Measurements from ENCODE around the gene PLSCR2.
"Not testable (repeated sequence)": the region's sequence is repeated elsewhere in the genome, so short reads cannot be mapped to it uniquely, and the experiment has no call there.

PLSCR2 gene

GRCh38 chr3:146476094-146476740 lies 6.9 kb upstream of the PLSCR2 start:
- no peak for DNase-seq

DNA sequence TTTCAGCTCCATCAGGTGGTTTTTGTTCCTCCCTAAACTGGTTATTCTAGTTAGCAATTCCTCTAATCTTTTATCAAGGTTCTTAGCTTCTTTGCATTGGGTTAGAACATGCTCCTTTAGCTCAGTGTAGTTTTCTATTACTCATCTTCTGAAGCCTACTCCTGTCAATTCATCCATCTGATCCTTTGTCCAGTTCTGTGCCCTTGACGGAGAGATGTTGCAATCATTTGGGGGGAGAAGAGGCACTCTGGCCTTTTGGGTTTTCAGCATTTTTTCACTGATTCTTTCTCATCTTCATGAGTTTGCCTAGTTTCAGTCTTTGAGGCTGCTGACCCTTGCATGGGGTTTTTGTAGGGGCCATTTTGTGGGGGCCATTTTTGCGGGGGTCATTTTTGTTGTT lies 5.6 kb upstream of the PLSCR2 start:
- DNase-seq: not testable (repeated sequence)

DNA sequence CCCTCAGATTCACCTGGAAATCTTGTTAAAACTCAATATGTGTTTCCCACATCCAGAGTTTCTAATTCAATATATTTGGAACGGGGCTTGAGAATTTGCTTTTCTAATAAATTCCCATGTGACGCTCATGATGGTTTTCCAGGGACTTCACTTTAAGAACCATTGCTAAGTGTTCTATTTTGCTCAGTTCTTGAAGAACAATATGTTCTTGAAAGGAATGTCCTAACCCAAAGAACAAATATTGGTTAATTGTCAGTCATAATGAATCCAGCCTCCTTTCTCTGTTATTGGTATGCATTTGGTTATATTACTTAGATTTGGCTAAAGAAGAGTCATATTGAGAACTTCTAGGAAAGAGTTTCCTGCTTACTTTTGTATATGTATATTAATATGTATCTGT lies 4.4 kb upstream of the PLSCR2 start:
- no peak for DNase-seq

GRCh38 chr3:146472611-146473010 lies 3.2 kb upstream of the PLSCR2 start:
- DNase-seq: no peak

DNA sequence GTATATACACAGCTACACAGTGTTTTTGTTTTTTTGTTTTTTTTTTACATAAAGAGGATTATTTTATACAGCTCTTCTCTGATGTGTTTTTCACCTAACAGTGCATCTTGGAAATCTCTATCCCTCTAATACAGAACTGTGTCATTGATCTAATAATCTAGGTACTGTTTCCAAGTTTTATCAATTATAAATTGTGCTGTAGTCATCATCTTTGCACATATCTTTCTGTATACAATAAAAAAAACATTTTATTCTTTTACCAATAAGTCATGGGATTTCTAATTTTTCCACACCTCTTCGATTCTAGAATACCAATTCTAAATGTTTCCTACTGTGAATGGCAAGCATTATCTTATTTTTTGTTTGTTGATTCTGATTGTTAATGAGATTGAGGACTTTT lies 1.7 kb upstream of the PLSCR2 start:
- DNase-seq: no peak

- no peak for DNase-seq
Observed at GRCh38 chr3:146470425-146470990, 1.1 kb upstream of the PLSCR2 start.

DNA sequence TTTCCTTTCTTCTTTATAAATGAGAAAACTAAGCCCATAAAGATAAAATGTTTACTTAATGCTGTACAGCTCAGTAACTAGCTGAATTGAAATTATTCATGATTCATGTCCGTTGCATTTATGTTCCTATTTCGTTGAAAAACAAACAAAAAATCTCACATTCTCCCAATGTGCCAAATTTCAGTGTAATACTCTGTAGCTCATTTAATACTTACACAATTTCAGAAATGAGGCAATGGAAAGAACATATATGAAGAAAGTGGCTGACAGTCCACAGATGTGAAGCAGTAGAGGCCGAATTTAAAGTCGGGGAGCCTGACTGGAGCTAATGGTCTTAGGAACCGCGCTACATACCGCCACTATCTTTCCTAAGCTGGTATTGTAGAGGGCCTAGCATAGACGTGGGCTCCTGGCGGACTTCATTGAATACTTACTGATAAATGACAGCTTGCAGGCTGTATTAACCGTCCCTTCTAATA lies 651 bp downstream of the PLSCR2 start:
- DNase-seq: no peak

GRCh38 chr3:146468234-146468633 lies 1.1 kb downstream of the PLSCR2 start:
- no peak for DNase-seq

DNA sequence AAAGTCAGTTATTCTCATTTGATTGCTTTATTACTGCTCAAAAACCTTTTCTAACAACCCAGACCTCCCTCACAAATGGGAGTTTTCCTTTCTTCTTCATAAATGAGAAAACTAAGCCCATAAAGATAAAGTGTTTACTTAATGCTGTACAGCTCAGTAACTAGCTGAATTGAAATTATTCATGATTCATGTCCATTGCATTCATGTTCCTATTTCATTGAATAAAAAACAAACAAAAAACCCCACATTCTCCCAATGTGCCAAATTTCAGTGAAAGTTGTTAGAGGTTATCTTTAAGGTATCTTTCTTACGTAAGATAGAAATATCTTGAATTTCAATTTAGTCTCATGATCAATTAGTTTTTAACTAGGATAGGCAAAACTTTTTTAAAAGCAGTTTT lies 2.8 kb downstream of the PLSCR2 start:
- no peak for DNase-seq

GRCh38 chr3:146465693-146466465 lies 3.5 kb downstream of the PLSCR2 start:
- no peak for DNase-seq

GRCh38 chr3:146464783-146465182 lies 4.6 kb downstream of the PLSCR2 start:
- DNase-seq: no peak

DNA sequence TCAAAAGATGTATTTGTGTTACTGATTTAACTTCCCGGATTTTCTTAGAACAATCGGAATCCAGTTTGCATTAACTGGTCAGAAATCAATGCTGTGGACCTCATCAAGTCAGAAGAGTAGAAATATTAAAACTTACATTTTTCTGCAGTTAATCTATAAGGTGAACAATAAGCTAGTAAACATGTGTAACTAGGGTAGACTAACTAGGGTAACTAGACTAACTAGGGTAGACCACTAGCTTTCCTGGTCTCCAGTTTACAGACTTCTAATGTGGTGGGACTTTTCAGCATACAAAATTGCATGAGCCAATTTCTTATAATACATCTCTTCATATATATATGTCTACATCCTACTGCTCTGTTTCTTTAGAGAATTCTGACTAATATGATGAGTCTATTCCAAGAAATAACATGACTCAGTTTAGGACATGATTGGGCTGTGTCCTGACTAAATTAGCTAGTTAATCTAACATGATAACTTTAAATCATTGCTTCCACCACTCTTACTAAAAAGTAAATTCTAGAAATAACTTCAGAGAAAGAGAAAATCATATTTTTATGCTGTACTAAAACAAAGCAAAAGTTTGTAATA lies 5.3 kb downstream of the PLSCR2 start:
- no peak for DNase-seq

- DNase-seq: no peak
Observed at GRCh38 chr3:146454796-146455195, 14.6 kb downstream of the PLSCR2 start.

GRCh38 chr3:146449613-146450012 lies 19.7 kb downstream of the PLSCR2 start:
- no peak for DNase-seq

DNA sequence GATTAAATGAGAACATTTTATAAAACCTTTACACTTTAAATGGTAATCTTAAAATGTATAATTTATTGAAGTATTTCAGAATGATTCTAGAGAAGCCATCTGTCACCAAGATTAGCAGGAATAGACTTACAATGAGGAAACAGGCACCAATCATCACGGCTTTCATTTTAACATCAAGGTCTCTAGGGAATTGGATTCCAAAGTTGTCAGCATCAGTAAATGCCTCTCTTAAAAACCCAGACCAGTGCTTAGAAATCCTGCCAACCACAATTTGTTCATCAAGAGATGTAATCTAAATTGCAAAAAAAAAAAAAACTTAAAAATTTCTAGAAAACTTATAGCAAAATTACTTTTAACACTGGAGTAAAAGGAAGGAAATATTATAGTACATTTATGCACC lies 20.3 kb downstream of the PLSCR2 start:
- DNase-seq: no peak

GRCh38 chr3:146446026-146446425 lies 23.3 kb downstream of the PLSCR2 start:
- DNase-seq: no peak

DNA sequence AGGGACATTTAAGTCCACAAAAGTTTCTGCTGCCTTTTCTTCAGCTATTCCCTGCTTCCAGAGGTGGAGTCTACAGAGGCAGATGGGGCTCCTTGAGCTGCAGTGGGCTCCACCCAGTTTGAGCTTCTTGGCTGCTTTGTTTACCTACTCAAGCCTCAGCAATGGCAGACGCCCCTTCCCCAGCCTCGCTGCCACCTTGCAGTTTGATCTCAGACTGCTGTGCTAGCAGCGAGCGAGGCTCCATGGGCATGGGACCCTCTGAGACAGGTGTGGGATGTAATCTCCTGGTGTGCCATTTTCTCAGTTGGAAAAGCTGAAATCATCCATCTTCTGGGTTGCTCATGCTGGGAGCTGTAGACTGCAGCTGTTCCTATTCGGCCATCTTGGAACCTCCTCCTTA lies 29.1 kb downstream of the PLSCR2 start:
- not testable (repeated sequence) for DNase-seq

DNA sequence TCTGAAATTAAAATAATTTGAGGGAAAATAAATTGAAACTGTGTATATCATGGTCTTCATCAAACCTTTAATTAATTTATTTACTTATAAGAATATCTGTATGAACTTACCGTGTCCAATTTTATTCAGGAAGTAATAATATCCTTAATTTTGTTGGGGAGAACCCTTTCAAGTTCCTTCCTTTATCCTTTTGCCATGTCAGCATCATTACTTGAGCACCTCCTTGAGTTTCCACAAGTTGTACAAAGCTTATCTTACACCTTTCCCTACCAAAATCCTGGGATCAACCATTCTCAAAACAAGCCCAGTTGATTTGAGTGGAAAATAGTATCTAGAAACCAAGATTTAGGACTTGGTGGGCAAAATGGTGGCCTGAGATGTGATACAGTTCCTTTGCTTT lies 37.3 kb downstream of the PLSCR2 start:
- DNase-seq: no peak

- no peak for DNase-seq
Observed at GRCh38 chr3:146431240-146431639, 38.1 kb downstream of the PLSCR2 start.

DNA sequence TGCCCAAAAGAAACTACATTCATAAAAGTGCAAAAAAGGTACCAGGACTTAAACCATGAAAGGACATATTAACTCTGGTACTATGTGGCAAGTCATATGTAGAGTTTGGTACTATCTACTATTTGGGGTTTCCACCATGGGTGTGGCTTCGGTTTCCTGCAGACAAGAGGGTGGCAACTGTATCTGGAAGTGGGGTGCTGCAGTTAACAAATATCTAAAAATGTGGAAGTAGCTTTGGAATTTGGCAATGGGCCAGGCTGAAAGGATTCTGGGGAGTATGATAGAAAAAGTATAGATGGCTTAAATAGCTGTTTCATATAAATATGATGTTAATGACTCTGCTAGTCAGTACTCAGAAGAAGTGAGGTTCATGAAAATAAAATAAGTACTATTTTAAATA lies 44.0 kb downstream of the PLSCR2 start:
- no peak for DNase-seq

- DNase-seq: no peak
Observed at GRCh38 chr3:146421819-146422759, 47.3 kb downstream of the PLSCR2 start.

DNA sequence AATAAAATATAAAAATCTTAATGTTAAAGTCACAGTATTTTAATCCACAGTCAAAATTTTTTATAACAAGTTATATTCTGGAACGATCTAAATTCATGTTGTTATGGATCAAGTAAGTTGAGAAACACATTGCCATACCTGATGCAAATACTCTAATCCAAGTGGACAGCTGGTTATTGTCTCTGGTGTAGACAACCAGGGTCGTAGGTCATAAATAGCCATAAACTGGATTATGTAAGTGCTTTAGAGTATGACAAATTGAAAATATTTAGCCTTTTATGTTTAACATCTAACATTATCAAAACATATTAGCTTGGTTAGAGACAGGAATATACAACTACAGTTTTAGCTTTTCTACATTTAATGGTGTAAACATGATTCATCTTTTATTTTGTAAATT lies 53.0 kb downstream of the PLSCR2 start:
- DNase-seq: no peak

DNA sequence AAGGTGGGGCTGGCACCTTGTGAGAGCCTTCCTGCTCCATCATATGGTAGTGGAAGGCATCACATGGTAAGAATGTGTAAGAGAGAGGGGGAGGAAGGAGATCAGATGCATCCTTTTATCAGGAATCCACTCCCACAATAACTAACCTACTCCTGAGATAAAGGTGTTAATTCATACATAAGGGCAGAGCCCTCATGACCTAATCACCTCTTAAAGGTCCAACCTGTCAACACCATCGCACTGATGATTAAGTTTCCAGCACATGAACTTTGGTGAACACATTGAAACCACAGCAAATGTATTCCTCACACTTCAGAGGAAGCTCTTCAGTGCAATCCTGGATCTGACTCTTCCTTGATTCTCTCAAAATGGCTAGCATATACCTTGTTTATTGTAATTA lies 55.4 kb downstream of the PLSCR2 start:
- DNase-seq: no peak
